Adrenal gland (tissue), 12 donors: ENCODE measurements around the gene AGL. TPM values are rescaled to one million over a fixed set of nuclear protein-coding genes. Genes with fewer than 3 reads are reported as not detected.

Experiments
- DNase-seq, 7 donors: peaks; one replicate each; pipeline ENCODE4 v3.0.0-alpha.2; 2019 to 2020
- H3K27ac ChIP-seq, 5 donors: fragments of 200-600 bp; sonication (generic) in 4 of 5; 1 replicate in 3 of 5; 2 replicates in 2 of 5; pipeline versions ENCODE4 v1.5.1 to v1.8.0; 2016 to 2020; ENCODE audit warnings: mild to moderate bottlenecking in 1 of 5
- H3K27me3 ChIP-seq: fragments of 200-600 bp; 2 replicates; pipeline ENCODE4 v1.8.0; 2021
- H3K36me3 ChIP-seq, 2 donors: fragments of 200-600 bp; replicated peaks in 1 of 2; 1 replicate in 1 of 2; 2 replicates in 1 of 2; pipeline versions ENCODE4 v1.5.1 to v1.8.0; 2018 to 2022
- H3K4me1 ChIP-seq, 2 donors: fragments of 200-600 bp; replicated peaks in 1 of 2; 1 replicate in 1 of 2; 2 replicates in 1 of 2; pipeline versions ENCODE4 v1.5.1 to v1.8.0; 2018 to 2021
- H3K4me3 ChIP-seq, 4 donors: fragments of 200-600 bp; sonication (generic) in 3 of 4; one replicate each; pipeline ENCODE4 v1.5.1; 2016 to 2018
- H3K9me3 ChIP-seq, 3 donors: fragments of 200-600 bp; sonication (generic) in 1 of 3; replicated peaks in 1 of 3; 1 replicate in 2 of 3; 2 replicates in 1 of 3; pipeline versions ENCODE4 v1.5.1 to v1.8.0; 2016 to 2021
- POLR2A ChIP-seq, 2 donors: fragments of 450-650 bp; IDR thresholded peaks; one replicate each; pipeline ENCODE4 v1.6.1; 2017; ENCODE audit warnings: antibody characterized with exemption in 2 of 2, mild to moderate bottlenecking in 2 of 2, moderate library complexity in 1 of 2
- WGBS, 4 donors: extraction: QIAGEN DNeasy Blood & Tissue Kit in 2 of 4; methylation state at CpG; one replicate each; pipeline versions ENCODE4 v1.1.5 to v1.1.7; 2013 to 2017; 5-methylcytosine and 5-hydroxymethylcytosine counted together
- intact Hi-C, 2 donors: fragments of 100-400 bp; cut with DNase I; formaldehyde crosslinking; loops; one replicate each; pipeline versions ENCODE4 v1.14.1 to v1.15.0; 2022 to 2023
- polyA plus RNA-seq, 3 donors: library from polyadenylated mRNA; stranded (reverse); fragments of 200-250 nt in 2 of 3; fragments of 350-450 nt in 1 of 3; fragmentation: Illumina TruSeq in 1 of 3; extraction: RNeasy Lipid Tissue Mini Kit (QIAGEN cat#74804) in 1 of 3; gene quantifications; one replicate each; pipeline ENCODE4 v1.2.3, GENCODE V29; 2013 to 2014
- total RNA-seq, 9 donors: library from RNA; depleted of rRNA in 4 of 9; stranded (reverse); fragments of >200 nt in 4 of 9; fragments of 120-200 nt in 1 of 9; fragmentation: NEBNext Ultra II Directional in 1 of 9; extraction: Animal tissue kit (Norgen Biotek cat#: 25700) in 1 of 9; gene quantifications; one replicate each; pipeline versions ENCODE4 v1.1.0 to v1.2.4, GENCODE V29; 2013 to 2023
- TF ChIP-seq, protein P1 (sequence below), 6 experiments: fragments of 450-650 bp in 4 of 6; fragments of 200-600 bp in 2 of 6; sonication (generic) in 1 of 6; IDR thresholded peaks; 1 replicate in 5 of 6; 2 replicates in 1 of 6; pipeline versions ENCODE4 v1.5.1 to v1.8.0; 2016 to 2021; ENCODE audit warnings: antibody characterized with exemption in 6 of 6, mild to moderate bottlenecking in 2 of 6, moderate library complexity in 1 of 6
- donor health status: healthy with polysubstance abuse.
- donor health status: Bipolar disorder and iron deficiency.
- donor health status: DM: yes; HTN: yes; CAD: no.
- donor health status: DM: no; HTN: no; CAD: no.
- donor health status: DM: no; HTN: no; CAD: no.
- donor health status: DM: yes; HTN: yes; CAD: no.

The AGL gene
- total and polyA plus RNA-seq, 12 donors: 4.5 to 27.5 (median 14.8) TPM

- no peak overlapping the region for H3K27ac ChIP-seq
- intact Hi-C loops: loop anchor here (5.0 to 10.0 kb wide), 4 partner anchors 654 to 1066 kb away; no protein-coding TSS in a partner anchor
- H3K36me3 ChIP-seq: no peaks in the 10 kb centered on the region
- no peaks in the 10 kb centered on the region for H3K9me3 ChIP-seq
- H3K4me3 ChIP-seq: no peak overlapping the region
- H3K27me3 ChIP-seq: no peaks in the 10 kb centered on the region
- WGBS, 4 donors: 9 to 16% (median 12%) methylated on average over 7 of the region's 7 CpGs
- TF ChIP-seq, protein P1, sequence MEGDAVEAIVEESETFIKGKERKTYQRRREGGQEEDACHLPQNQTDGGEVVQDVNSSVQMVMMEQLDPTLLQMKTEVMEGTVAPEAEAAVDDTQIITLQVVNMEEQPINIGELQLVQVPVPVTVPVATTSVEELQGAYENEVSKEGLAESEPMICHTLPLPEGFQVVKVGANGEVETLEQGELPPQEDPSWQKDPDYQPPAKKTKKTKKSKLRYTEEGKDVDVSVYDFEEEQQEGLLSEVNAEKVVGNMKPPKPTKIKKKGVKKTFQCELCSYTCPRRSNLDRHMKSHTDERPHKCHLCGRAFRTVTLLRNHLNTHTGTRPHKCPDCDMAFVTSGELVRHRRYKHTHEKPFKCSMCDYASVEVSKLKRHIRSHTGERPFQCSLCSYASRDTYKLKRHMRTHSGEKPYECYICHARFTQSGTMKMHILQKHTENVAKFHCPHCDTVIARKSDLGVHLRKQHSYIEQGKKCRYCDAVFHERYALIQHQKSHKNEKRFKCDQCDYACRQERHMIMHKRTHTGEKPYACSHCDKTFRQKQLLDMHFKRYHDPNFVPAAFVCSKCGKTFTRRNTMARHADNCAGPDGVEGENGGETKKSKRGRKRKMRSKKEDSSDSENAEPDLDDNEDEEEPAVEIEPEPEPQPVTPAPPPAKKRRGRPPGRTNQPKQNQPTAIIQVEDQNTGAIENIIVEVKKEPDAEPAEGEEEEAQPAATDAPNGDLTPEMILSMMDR (IDR thresholded peaks at IDR 0.05): peak; percentile 46 to 87 (median 75)
- no peak for TF ChIP-seq POLR2A (IDR thresholded peaks at IDR 0.05)
- peak in 5 of 7 donors; percentile 29 to 60 (median 50) for DNase-seq
- H3K4me1 ChIP-seq: no peaks in the 10 kb centered on the region
Observed at GRCh38 chr1:99808391-99809115, 41.6 kb upstream of the AGL start.

DNA sequence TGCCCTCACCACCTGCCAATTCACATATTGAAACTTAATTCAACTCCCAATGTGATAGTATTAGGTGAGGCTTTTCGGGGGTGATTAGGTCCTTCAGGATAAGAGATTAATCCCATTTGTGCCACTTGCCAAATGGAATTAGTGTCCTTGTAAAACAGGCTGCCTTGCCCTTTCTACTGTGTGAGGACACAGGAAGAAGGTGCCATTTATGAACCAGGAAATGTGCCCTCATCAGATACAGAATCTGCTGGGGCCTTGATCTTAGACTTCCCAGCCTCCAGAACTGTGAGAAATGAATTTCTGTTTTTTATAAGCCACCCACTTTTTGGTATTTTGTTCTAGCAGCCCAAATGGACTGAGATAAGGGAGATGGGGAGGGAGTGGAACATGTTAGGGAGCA, 39.1 kb upstream of the AGL start:
- DNase-seq: no peak
- no peaks in the 10 kb centered on the region for H3K36me3 ChIP-seq
- no peak overlapping the region for H3K4me3 ChIP-seq
- no peaks in the 10 kb centered on the region for H3K9me3 ChIP-seq
- no peak overlapping the region for H3K27ac ChIP-seq
- no peaks in the 10 kb centered on the region for H3K27me3 ChIP-seq
- intact Hi-C loops: no loop called here
- WGBS, 4 donors: 50 to 75% (median 70%) methylated on average over 1 of the region's 1 CpG
- H3K4me1 ChIP-seq: no peaks in the 10 kb centered on the region
- no peak for TF ChIP-seq POLR2A (IDR thresholded peaks at IDR 0.05)
- TF ChIP-seq, protein P1 (IDR thresholded peaks at IDR 0.05): no peak

- TF ChIP-seq, protein P1 (IDR thresholded peaks at IDR 0.05): no peak
- no peak for TF ChIP-seq POLR2A (IDR thresholded peaks at IDR 0.05)
- 91 to 97% (median 94%) methylated on average over 1 of the region's 1 CpG for WGBS, 4 donors
- no peak overlapping the region for H3K27ac ChIP-seq
- DNase-seq: no peak
- H3K4me1 ChIP-seq: no peaks in the 10 kb centered on the region
- H3K36me3 ChIP-seq: no peaks in the 10 kb centered on the region
- no peaks in the 10 kb centered on the region for H3K9me3 ChIP-seq
- H3K27me3 ChIP-seq: no peaks in the 10 kb centered on the region
- intact Hi-C loops: no loop called here
- H3K4me3 ChIP-seq: no peak overlapping the region
Observed at GRCh38 chr1:99811747-99812146, 38.4 kb upstream of the AGL start.

DNA sequence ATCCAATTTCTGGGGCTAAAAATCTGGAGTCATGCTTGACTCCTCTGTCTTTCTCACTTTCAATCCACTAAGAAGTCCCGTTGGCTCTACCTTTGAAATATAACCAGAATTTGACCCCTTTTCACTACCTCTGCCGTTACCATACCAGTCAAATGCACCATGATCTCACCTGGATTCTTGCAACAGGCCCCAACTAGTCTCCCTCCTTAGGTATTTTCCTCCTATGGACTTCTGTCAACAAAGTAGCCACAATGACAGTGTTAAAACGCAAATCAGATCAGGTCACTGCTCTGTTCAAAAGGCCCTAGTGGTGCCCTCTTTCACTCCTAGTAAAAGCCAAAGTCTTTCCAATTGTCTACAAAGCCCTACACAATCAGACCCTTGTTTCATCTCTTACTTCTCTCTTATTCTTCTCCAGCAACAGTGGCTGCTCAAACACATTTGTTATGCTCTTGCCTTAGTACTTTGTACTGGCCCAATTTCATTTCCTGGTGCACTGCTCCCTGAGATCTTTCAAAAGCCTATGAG, 35.7 kb upstream of the AGL start:
- Histone ChIP-seq H3K4me3 (no peak overlapping the region), H3K9me3 (no peaks in the 10 kb centered on the region), H3K4me1 (no peaks in the 10 kb centered on the region), H3K36me3 (no peaks in the 10 kb centered on the region), H3K27ac (no peak overlapping the region), H3K27me3 (no peaks in the 10 kb centered on the region)
- intact Hi-C loops: no loop called here
- DNase-seq: no peak
- TF ChIP-seq, protein P1 (IDR thresholded peaks at IDR 0.05): no peak
- no peak for TF ChIP-seq POLR2A (IDR thresholded peaks at IDR 0.05)
- WGBS, 4 donors: 80 to 86% (median 82%) methylated on average over 3 of the region's 3 CpGs
